ENCODE data around the gene SLC45A2. TPM values are rescaled to one million over a fixed set of nuclear protein-coding genes. Genes with fewer than 3 reads are reported as not detected.
A peak's percentile ranks its signal among the peaks of the same experiment; 100 is the strongest.

Gene SLC45A2
- polyA plus RNA-seq, 3 donors = not detected

GRCh38 chr5:33938507-33938796, 46.0 kb downstream of the SLC45A2 start:
- Histone ChIP-seq H3K4me2 (replicated peaks; ENCODE audit: extremely low read depth, low read length, poor library complexity, severe bottlenecking) (no peak overlapping the region), H3K27me3 (ENCODE audit: control insufficient read depth in 2 of 2, insufficient read depth in 2 of 2, low read length in 2 of 2) (peaks cover 18 to 56% of the 10 kb centered on the region in 2 donors), H2AFZ (ENCODE audit: insufficient read depth, low read depth, low read length, poor library complexity, severe bottlenecking) (no peak overlapping the region), H3K27ac (ENCODE audit: low read depth in 1 of 2, low read length in 2 of 2) (no peak overlapping the region), H3K9ac (ENCODE audit: insufficient read depth, low read length, poor library complexity, severe bottlenecking) (no peak overlapping the region), H4K20me1 (ENCODE audit: insufficient read depth, low read length) (no peaks in the 10 kb centered on the region), H3K36me3 (replicated peaks in 1 of 2; ENCODE audit: control insufficient read depth in 1 of 2, insufficient read depth in 2 of 2, low read length in 2 of 2) (no peaks in the 10 kb centered on the region), H3K4me3 (replicated peaks in 1 of 3; ENCODE audit: low read depth in 2 of 3, low read length in 3 of 3) (no peak overlapping the region), H3K4me1 (ENCODE audit: control insufficient read depth in 1 of 2, insufficient read depth in 2 of 2, low read length in 2 of 2) (no peaks in the 10 kb centered on the region), H3K79me2 (ENCODE audit: insufficient read depth, low read length) (no peaks in the 10 kb centered on the region), H3K9me3 (replicated peaks in 1 of 2; ENCODE audit: control insufficient read depth in 1 of 2, insufficient read depth in 1 of 2, low read length in 2 of 2) (no peaks in the 10 kb centered on the region)
- Mint-ChIP-seq H3K27ac (peak overlapping the region in 1 of 7 donors; percentile 51), H3K4me3 (peak overlapping the region in 1 of 2 donors; percentile 77), H3K27me3 (ENCODE audit: low read depth in 3 of 3) (peaks cover 47 to 66% (median 55%) of the 10 kb centered on the region in 3 donors), H3K36me3 (no peaks in the 10 kb centered on the region), H3K9me3 (peaks cover 0 to 26% (median 9%) of the 10 kb centered on the region in 7 donors), H3K4me1 (peaks cover 5% of the 10 kb centered on the region)
- intact Hi-C loops (cut with micrococcal nuclease) = loop anchor here in 1 of 2 donors (5.0 kb wide), 1 partner anchor 501 kb away; no protein-coding TSS in a partner anchor
- WGBS (ENCODE audit: insufficient coverage) = 29% methylated on average over 14 of the region's 14 CpGs
- DNase-seq = no peak
- TF ChIP-seq CTCF (IDR thresholded peaks at IDR 0.05) = no peak

GRCh38 chr5:33937707-33938506, 46.6 kb downstream of the SLC45A2 start:
- H3K4me1 ChIP-seq (ENCODE audit: control insufficient read depth in 1 of 2, insufficient read depth in 2 of 2, low read length in 2 of 2) = no peaks in the 10 kb centered on the region
- H3K27me3 ChIP-seq (ENCODE audit: control insufficient read depth in 2 of 2, insufficient read depth in 2 of 2, low read length in 2 of 2) = peaks cover 18 to 56% of the 10 kb centered on the region in 2 donors
- no peak for DNase-seq
- no peak overlapping the region for H3K4me2 ChIP-seq (replicated peaks; ENCODE audit: extremely low read depth, low read length, poor library complexity, severe bottlenecking)
- no peak overlapping the region for H3K27ac ChIP-seq (ENCODE audit: low read depth in 1 of 2, low read length in 2 of 2)
- H3K4me1 Mint-ChIP-seq = peaks cover 5% of the 10 kb centered on the region
- H3K27me3 Mint-ChIP-seq (ENCODE audit: low read depth in 3 of 3) = peaks cover 47 to 66% (median 53%) of the 10 kb centered on the region in 3 donors
- H4K20me1 ChIP-seq (ENCODE audit: insufficient read depth, low read length) = no peaks in the 10 kb centered on the region
- H3K36me3 Mint-ChIP-seq = no peaks in the 10 kb centered on the region
- intact Hi-C loops (cut with micrococcal nuclease) = loop anchor here in 1 of 2 donors (5.0 kb wide), 1 partner anchor 501 kb away; no protein-coding TSS in a partner anchor
- no peak overlapping the region for H3K9ac ChIP-seq (ENCODE audit: insufficient read depth, low read length, poor library complexity, severe bottlenecking)
- peak overlapping the region in 1 of 7 donors; percentile 51 for H3K27ac Mint-ChIP-seq
- H3K4me3 ChIP-seq (replicated peaks in 1 of 3; ENCODE audit: low read depth in 2 of 3, low read length in 3 of 3) = no peak overlapping the region
- 20% methylated on average over 49 of the region's 54 CpGs for WGBS (ENCODE audit: insufficient coverage)
- TF ChIP-seq CTCF (IDR thresholded peaks at IDR 0.05) = no peak
- no peaks in the 10 kb centered on the region for H3K36me3 ChIP-seq (replicated peaks in 1 of 2; ENCODE audit: control insufficient read depth in 1 of 2, insufficient read depth in 2 of 2, low read length in 2 of 2)
- H3K4me3 Mint-ChIP-seq = peak overlapping the region in 1 of 2 donors; percentile 79
- H3K79me2 ChIP-seq (ENCODE audit: insufficient read depth, low read length) = no peaks in the 10 kb centered on the region
- H3K9me3 Mint-ChIP-seq = peaks cover 0 to 26% (median 9%) of the 10 kb centered on the region in 7 donors
- H2AFZ ChIP-seq (ENCODE audit: insufficient read depth, low read depth, low read length, poor library complexity, severe bottlenecking) = no peak overlapping the region
- no peaks in the 10 kb centered on the region for H3K9me3 ChIP-seq (replicated peaks in 1 of 2; ENCODE audit: control insufficient read depth in 1 of 2, insufficient read depth in 1 of 2, low read length in 2 of 2)

Data from CD14-positive monocyte (primary cell).